H1 (cell line): ENCODE data around the gene IFNG. TPM values are rescaled to one million over a fixed set of nuclear protein-coding genes. Genes with fewer than 3 reads are reported as not detected.

ENCODE experiments used
- CBX8 ChIP-seq: fragments of 300-800, 300-1000 bp; sonication (generic); IDR thresholded peaks from 2 replicates; pipeline ENCODE4 v1.7.1; 2016; ENCODE audit warnings: low read depth, low read length, borderline replicate concordance
- EGR1 ChIP-seq: IDR thresholded peaks from 2 replicates; pipeline ENCODE4 v1.6.1; 2011; ENCODE audit warnings: low read depth, low read length, borderline replicate concordance
- RFX5 ChIP-seq: IDR thresholded peaks from 2 replicates; pipeline ENCODE4 v1.6.1; 2011; ENCODE audit warnings: low read depth, low read length, improper control_type of control experiment, borderline replicate concordance
- SAP30 ChIP-seq: fragments of 300-600 bp; sonication (generic); IDR thresholded peaks from 2 replicates; pipeline ENCODE4 v1.7.1; 2012; ENCODE audit warnings: low read length, moderate library complexity, mild to moderate bottlenecking, inconsistent platforms; ENCODE audit not compliant: insufficient read depth, insufficient replicate concordance
- USF2 ChIP-seq: IDR thresholded peaks from 2 replicates; pipeline ENCODE4 v1.6.1; 2011; ENCODE audit warnings: low read length, improper control_type of control experiment
- ZNF274 ChIP-seq: IDR thresholded peaks from 2 replicates; pipeline ENCODE4 v1.7.0; 2012; ENCODE audit warnings: low read length, borderline replicate concordance; ENCODE audit errors: extremely low read depth
- polyA plus RNA-seq, 7 experiments: library from polyadenylated mRNA; depleted of rRNA in 3 of 7; stranded (reverse) in 5 of 7; unstranded in 2 of 7; fragments of >200 nt in 5 of 7; fragments of 200-250 nt in 2 of 7; gene quantifications; 1 replicate in 5 of 7; 2 replicates in 1 of 7; 4 replicates in 1 of 7; pipeline versions ENCODE4 v1.2.1 to v1.2.3, GENCODE V29; 2011 to 2013; ENCODE audit warnings: missing spikeins in 2 of 7, mixed read lengths in 2 of 7
- total RNA-seq: library from RNA; stranded (reverse); fragmentation: NEBNext Ultra II Directional; extraction: Animal tissue kit (Norgen Biotek cat#: 25700); gene quantifications from 2 replicates; pipeline ENCODE4 v1.2.1, GENCODE V29; 2021

The IFNG gene
- total and polyA plus RNA-seq, 2 of the 8 experiments (the other 6 are each of a cell fraction or from before 2014, with no cell fraction given), result not detected

DNA sequence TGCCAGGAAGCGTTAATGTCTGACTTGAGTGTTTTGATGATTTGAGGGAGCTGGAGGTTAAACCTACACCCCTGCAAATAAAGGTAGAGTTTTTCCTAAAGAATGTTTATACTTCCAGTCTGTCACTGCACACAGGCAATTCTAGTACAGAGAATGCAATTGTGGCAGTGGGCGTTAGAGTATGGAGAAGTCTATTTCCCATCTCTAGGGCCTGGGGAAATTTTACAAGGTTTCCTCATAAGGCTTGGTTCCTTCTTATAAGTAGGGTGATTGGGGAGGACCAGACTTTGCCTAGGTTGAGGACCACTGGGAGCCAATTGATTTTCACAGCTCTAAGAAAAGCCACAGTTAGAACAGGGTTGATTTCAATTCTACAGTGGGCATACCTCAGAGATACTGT, 44.3 kb downstream of the IFNG start (continued):
- no peak for TF ChIP-seq EGR1
- TF ChIP-seq CBX8, result no peak
- TF ChIP-seq ZNF274, result no peak
- TF ChIP-seq SAP30, result no peak
- no peak for TF ChIP-seq USF2
- no peak for TF ChIP-seq RFX5
